Kidney glomerular epithelial cell (primary cell): ENCODE measurements around the gene SOX15.

Experiments
- DNase-seq: peaks from one replicate; lab custom pipeline; 2025; lab: John Stamatoyannopoulos, UW

SOX15 gene

GRCh38 chr17:7557775-7558543 is 31.9 kb downstream of the SOX15 start:
- DNase-seq = peak; percentile 30

DNA sequence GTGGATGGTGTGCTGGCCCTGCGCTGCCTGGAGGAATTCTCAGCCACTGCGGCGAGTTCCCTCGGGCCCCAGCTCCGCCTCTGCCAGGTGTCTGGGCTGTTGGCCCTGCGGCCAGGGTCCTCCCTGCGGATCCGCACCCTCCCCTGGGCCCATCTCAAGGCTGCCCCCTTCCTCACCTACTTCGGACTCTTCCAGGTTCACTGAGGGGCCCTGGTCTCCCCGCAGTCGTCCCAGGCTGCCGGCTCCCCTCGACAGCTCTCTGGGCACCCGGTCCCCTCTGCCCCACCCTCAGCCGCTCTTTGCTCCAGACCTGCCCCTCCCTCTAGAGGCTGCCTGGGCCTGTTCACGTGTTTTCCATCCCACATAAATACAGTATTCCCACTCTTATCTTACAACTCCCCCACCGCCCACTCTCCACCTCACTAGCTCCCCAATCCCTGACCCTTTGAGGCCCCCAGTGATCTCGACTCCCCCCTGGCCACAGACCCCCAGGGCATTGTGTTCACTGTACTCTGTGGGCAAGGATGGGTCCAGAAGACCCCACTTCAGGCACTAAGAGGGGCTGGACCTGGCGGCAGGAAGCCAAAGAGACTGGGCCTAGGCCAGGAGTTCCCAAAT is 32.6 kb downstream of the SOX15 start:
- no peak for DNase-seq

DNA sequence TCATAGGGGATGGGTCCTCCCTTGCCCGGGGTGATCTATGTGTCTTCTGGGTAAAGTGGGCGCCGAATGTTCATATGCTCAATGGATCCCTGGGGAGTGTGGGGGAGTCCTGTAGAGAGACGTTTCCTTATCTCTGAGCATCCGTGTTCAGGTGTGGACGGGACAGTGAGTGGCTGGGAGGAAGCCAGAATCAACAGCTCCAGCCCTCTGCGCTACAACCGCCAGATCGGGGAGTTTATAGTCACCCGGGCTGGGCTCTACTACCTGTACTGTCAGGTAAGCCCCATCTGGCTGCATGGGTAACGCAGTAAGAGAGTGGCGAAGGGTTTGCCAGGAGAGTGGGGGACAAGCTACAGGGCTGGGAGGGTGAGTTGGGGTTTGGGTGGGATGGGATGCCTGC is 33.3 kb downstream of the SOX15 start:
- no peak for DNase-seq

DNA sequence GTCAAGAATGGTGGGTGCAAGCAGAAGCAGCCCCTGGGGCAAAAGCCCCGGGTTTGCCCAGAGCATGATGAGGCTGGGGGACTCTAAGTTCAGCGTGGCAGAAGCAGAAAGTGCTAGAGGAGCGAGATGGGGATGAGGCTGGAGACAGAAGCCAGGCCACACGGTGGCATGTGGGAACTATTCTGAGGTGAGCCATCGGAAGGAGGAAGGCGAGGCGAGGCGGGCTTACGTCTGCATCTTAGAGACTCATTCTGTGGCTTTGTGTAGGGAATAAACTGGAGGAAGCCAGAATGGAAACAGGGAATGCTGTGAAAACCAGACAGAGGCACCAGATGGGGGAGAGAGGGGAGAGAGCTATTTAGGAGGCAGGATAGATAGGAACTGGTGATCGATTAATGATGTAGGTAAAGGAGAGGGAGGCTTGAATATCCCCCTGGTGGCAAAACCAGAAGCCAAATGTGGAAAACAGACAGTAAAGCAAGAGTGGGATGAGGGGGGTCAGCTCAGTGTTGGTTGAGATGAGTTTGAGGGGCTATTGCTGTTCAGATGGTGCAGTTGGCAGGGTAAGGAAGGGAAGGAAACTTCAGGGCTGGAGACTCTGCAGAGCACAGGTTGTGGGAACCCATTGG is 34.5 kb downstream of the SOX15 start:
- no peak for DNase-seq

GRCh38 chr17:7553356-7553755 is 36.5 kb downstream of the SOX15 start:
- no peak for DNase-seq

DNA sequence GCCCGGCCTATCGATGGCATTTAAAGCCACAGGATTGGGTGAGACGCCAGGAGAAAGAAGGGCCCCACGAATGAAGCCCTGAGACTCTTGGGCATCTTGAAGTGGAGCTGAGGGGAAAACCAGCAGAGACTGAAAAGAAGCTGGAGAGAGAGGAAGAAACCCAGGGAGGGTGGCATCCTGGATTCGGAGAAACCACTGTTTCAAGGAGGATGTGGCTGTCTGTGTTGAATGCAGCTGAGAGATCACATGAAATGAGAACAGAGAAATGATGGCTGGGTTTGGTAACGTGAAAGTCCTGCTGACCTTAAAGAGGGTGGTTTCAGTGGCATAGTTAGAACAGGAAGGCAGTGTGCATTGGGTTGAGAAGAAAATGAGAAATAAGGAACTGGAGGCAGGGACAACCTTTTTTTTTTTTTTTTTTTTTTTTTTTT is 37.3 kb downstream of the SOX15 start:
- DNase-seq = no peak

- DNase-seq = no peak
Measured at GRCh38 chr17:7551396-7551795, 38.5 kb downstream of the SOX15 start.

GRCh38 chr17:7550344-7550743 is 39.5 kb downstream of the SOX15 start:
- no peak for DNase-seq

DNA sequence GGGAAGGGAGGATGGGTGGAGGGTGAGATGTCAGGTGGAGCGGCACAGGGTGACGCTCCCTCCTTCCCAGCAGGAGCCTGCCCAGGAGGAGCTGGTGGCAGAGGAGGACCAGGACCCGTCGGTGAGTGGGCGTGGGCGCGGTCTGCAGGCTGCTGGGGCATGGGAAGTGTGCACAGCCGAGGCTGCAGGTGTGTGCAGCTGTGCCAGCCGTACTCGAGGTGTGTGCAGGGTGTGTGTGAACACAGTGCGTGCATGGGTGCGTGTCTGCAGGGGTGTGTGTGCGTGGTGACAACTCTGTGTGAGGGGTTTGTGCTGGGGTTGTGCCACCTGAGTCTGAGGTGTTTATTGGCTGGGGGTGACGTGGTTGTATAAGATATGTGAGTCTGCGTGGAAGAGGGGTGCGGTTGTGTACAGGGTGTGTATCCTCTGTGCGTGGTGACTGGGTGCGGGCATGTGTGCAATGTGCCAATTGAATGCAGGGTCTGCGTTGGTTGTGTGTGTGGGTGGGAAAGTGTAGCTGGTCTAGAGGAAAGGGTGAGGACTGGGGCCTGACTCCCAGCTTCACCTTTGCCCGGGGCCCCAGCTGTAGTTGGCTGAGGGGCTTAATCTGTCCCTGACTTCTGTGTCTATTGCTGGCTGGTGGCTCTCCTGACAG is 40.4 kb downstream of the SOX15 start:
- DNase-seq = no peak

GRCh38 chr17:7548585-7549400 is 41.1 kb downstream of the SOX15 start, which contains the start of gene TNFSF12:
Gene TNFSF12, plus strand, starts transcription at chr17:7549058. Its CDS starts 96 bp downstream, at chr17:7549154.
- no peak for DNase-seq

GRCh38 chr17:7544911-7545310 is 45.0 kb downstream of the SOX15 start:
- no peak for DNase-seq

- no peak for DNase-seq
Measured at GRCh38 chr17:7541074-7541621, 48.7 kb downstream of the SOX15 start.

GRCh38 chr17:7538891-7539545 is 50.9 kb downstream of the SOX15 start:
- no peak for DNase-seq
